Effector memory CD4-positive, alpha-beta T cell (primary cell): ENCODE results near the gene ODC1.

ENCODE experiments used
- DNase-seq, 3 donors: peaks; one replicate each; pipeline ENCODE4 v3.0.0-alpha.2; 2020
- H3K27ac ChIP-seq: 2 replicates; pipeline ENCODE4 v1.7.0; 2013; ENCODE audit warnings: mild to moderate bottlenecking, low read length, moderate library complexity; ENCODE audit not compliant: insufficient read depth, poor library complexity, severe bottlenecking
- H3K27me3 ChIP-seq: replicated peaks from 2 replicates; pipeline ENCODE4 v1.7.0; 2013; ENCODE audit warnings: mild to moderate bottlenecking, low read length; ENCODE audit not compliant: insufficient read depth, control insufficient read depth, poor library complexity, severe bottlenecking
- H3K36me3 ChIP-seq: 2 replicates; pipeline ENCODE4 v1.7.0; 2013; ENCODE audit warnings: mild to moderate bottlenecking, low read length, moderate library complexity; ENCODE audit not compliant: control insufficient read depth, insufficient read depth
- H3K4me1 ChIP-seq: 2 replicates; pipeline ENCODE4 v1.7.0; 2013; ENCODE audit warnings: low read length, mild to moderate bottlenecking; ENCODE audit not compliant: control insufficient read depth, insufficient read depth, poor library complexity, severe bottlenecking
- H3K4me3 ChIP-seq: 2 replicates; pipeline ENCODE4 v1.7.0; 2013; ENCODE audit warnings: low read length, low read depth, mild to moderate bottlenecking; ENCODE audit not compliant: insufficient read depth, poor library complexity, severe bottlenecking
- H3K9me3 ChIP-seq: 2 replicates; pipeline ENCODE4 v1.7.0; 2013; ENCODE audit warnings: mild to moderate bottlenecking, low read length, moderate library complexity; ENCODE audit not compliant: control insufficient read depth

The ODC1 gene

DNA sequence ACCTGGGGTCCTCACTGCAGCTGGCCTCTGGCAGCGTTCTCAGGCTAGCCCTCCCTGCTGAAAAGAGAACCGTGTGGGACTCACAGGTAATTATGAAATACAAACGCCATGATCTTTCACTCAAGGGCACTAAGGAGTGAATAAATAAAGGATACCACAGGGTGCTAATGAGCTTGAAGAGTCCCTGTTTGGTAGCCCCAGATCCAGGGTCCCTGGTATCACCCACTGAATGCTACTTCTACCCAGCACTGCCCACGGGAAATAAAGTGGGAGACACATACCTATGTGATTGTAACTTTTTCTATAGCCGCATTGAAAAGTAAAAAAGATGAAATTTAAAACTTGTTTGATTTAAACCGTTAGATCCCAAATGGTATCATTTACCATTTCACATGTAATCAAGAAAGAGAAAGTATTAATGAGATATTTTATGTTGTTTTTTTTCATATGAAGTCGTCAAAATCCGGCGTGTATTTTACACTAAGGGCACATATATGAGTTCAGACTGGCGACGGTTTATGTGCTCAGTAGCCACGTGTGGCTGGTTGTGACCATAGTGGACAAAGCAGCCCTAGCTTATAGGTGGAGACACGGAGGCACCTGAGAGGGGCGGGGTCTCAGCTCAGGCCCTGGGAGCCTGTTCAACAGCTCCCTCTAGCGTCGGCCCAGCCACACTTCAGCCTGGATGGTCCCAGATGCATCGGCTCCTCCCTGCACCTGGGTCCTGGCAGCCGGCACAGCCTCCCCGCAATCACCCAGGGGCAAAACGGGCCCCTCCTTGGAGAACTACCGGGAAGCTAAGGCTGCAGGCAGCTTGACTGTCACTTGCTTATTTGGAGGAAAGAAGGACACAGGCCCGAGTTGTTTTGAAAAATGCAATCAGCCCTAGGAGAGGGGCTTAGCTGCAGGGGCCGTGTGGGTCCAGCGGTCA lies 39.2 kb downstream of the ODC1 start:
- Histone ChIP-seq H3K36me3 (peaks cover 12% of the 10 kb centered on the region), H3K27me3 (no peaks in the 10 kb centered on the region), H3K4me3 (peak overlapping the region; percentile 23), H3K27ac (peak overlapping the region; percentile 46), H3K4me1 (peaks cover 30% of the 10 kb centered on the region), H3K9me3 (no peaks in the 10 kb centered on the region)
- DNase-seq: peak; percentile 62 to 75 (median 67)

DNA sequence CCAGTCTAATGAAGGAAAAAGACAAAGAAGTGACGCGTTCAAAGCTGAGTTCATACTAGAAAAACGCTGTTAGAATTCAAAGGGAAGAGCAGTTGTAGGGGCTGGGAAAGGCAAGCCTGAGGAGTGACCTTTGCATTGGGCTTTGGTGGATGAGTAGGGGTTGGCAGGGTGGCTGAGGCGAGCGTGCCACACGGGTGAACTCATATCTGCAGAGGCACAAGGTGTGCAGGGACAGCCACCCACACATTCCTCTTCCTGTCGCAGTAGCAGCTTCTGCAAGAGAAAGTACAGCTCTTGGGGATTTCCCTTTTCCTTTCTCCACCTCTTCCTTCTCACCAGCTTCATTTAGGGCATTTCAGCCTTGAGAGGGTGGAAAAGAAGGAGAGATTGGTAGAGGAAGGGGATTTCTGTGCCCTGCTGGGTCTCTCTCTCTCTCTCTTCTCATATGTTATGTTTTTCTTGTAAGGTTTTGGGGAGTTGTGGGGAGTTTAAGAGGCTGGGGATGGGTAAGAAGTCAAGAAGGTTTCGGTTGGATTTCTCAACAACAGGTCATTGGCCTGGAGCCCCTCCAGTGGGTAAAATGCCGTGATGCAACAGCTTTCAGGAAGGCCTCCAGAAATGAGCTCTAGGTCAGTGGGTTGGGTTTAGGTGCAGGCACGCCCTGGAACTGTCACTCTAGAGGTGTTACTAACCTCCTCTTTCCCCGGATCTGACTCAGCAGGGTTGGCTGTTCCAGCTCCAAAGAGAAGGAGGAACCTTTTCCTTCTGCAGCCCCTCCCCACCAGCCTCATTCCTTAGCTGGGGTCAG lies 40.1 kb downstream of the ODC1 start:
- peaks cover 30% of the 10 kb centered on the region for H3K4me1 ChIP-seq

DNA sequence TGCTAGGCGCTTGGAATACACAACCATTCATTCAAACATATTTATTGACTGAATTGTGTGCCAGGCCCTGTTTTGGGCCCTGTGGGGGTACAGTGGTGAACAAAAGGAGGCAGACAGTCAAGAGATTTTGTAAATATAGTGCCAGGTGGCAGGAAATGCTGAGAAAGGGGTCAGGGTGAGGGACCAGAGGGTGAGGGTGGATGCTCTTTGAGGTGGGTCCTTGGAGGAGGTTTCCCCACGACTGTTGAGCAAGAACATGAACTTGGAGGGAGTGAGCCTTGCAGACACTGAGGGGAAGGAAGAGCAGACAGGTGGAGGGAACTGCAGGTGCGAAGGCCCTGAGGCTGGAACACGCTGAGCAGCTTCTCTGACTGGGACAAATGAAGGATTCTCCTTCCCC lies 40.7 kb downstream of the ODC1 start:
- DNase-seq: no peak
- peaks cover 12% of the 10 kb centered on the region for H3K36me3 ChIP-seq
- no peaks in the 10 kb centered on the region for H3K9me3 ChIP-seq
- peaks cover 30% of the 10 kb centered on the region for H3K4me1 ChIP-seq
- peak overlapping the region; percentile 28 for H3K27ac ChIP-seq
- H3K4me3 ChIP-seq: peak overlapping the region; percentile 12
- H3K27me3 ChIP-seq: no peaks in the 10 kb centered on the region

More for the DNA sequence above, 40.1 kb downstream of the ODC1 start:
- Histone ChIP-seq H3K36me3 (peaks cover 12% of the 10 kb centered on the region), H3K27me3 (no peaks in the 10 kb centered on the region), H3K27ac (peak overlapping the region; percentile 46), H3K9me3 (no peaks in the 10 kb centered on the region), H3K4me3 (peak overlapping the region; percentile 23)
- DNase-seq: peak; percentile 15 to 30 (median 28)

DNA sequence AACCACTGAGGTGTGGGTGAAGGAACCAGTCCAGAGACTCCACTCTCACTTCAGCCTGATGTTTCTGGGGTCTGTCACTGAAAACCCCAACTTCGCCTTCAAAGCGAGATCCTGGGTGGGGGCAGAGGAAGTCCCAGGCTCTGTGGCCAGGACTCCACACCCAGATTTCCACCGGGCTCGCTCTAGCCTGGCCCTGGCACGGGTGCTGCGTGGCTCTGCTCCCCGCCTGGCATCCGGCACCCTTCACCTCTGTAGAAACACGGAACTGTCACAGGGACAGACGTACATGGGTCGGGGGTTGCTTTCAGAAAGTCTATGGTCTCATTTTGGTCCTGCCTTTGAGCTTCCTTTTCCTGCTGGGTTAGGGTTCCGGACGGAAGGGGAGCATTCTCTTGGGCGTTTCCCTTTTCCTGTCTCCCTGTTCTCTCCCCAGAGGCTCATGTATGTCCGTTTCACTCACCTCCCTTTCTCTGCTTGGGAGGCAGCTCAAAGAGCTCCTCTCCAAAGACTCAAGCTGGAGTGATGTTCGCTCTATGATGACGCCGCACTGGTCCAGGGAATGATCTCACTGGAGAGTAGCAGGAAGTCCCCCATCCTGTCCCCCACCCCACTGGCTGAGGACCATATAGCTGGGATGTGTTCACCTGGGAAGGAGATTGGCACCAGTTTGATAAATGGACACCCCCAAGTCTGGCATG lies 41.5 kb downstream of the ODC1 start:
- no peaks in the 10 kb centered on the region for H3K9me3 ChIP-seq
- H3K36me3 ChIP-seq: peaks cover 11% of the 10 kb centered on the region
- DNase-seq: no peak
- H3K4me3 ChIP-seq: no peak overlapping the region
- H3K27ac ChIP-seq: peak overlapping the region; percentile 28
- H3K4me1 ChIP-seq: peaks cover 31% of the 10 kb centered on the region
- no peaks in the 10 kb centered on the region for H3K27me3 ChIP-seq

DNA sequence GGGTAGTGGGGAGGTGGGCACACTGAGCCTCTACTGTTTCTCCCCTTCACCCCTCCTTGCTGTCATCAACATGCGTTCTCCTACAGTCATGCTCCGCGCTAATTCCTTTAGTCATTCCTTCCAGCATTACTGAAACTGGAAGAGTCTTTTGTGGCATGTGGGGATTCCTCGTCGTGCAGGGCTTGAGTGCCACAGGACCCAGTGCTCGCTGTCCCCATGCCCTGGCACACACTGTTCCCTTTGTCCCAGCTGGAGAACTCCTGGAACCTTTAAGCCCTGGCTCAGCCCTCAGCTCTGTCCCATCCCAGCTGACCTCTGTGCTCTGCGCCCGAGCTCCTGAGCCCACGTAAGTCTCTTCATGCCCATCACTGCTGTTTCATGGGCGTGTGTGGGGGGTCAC lies 42.1 kb downstream of the ODC1 start:
- no peak for DNase-seq
- H3K36me3 ChIP-seq: peaks cover 5% of the 10 kb centered on the region
- no peak overlapping the region for H3K27ac ChIP-seq
- no peaks in the 10 kb centered on the region for H3K27me3 ChIP-seq
- no peaks in the 10 kb centered on the region for H3K9me3 ChIP-seq
- no peak overlapping the region for H3K4me3 ChIP-seq
- peaks cover 36% of the 10 kb centered on the region for H3K4me1 ChIP-seq

DNA sequence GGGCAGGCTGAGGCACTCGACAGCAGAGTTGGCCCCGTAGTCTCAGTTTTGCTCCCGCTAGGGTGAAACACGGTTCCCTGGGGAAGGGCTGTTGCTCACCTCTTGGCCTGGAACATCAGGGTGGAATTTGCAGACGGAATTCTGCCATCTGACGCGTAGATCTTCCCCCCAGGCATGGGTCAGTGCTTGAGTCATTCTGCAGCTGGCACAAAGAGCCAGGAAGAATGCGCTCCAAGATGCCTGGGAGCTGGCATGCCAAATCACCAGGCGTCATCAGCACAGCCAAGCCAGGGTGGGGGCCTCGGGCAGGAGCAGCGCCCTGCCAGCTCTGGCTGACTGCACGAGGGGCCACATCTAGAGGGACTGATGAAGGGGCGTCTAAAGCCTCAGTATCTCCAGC lies 42.7 kb downstream of the ODC1 start:
- H3K4me1 ChIP-seq: peaks cover 42% of the 10 kb centered on the region

DNA sequence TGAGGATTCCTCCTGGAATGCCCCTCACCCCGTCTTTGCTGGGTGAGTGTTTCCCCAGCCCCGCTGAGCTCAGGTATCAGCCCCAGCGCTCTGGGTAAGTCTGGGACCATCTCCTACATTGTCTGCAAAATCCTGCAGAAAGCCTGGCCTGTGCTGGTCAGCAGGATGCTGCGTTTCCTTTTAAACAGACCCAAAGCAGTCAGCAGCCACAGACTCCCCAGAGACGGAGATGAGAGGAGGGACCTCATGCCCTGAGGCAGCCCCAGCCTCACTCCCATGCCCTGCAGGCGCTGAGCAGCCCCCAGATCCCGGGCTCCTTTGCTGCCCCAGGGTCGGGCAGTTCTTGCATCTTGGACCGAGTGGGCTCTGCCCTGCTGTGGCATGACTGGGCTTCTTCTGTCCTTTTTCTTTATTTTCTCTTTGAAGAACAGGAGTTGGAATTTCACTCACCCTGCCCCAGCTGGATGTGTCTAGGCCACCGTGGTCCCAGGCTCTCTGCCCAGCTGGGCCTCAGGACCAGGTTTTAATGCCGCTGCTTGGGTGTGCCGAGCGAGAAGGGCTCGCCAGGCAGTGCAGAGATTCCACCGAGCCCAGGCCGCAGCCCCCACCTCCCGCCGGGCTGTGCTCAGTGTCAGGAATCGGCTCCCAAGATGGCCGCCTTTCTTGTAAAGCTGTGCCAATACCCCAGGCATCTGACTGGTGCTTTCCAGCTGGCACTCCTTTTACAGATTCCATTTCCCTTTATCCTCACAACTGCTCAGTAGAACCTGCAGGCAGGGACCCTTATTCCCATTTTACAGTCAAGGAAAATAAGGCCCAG lies 43.6 kb downstream of the ODC1 start:
- DNase-seq: no peak
- H3K27ac ChIP-seq: no peak overlapping the region
- H3K27me3 ChIP-seq: no peaks in the 10 kb centered on the region
- peaks cover 4% of the 10 kb centered on the region for H3K36me3 ChIP-seq
- H3K9me3 ChIP-seq: no peaks in the 10 kb centered on the region
- H3K4me3 ChIP-seq: no peak overlapping the region
- H3K4me1 ChIP-seq: peaks cover 43% of the 10 kb centered on the region

More for the DNA sequence above, 42.7 kb downstream of the ODC1 start:
- Histone ChIP-seq H3K4me3 (no peak overlapping the region), H3K9me3 (no peaks in the 10 kb centered on the region), H3K36me3 (no peaks in the 10 kb centered on the region), H3K27ac (no peak overlapping the region), H3K27me3 (no peaks in the 10 kb centered on the region)
- no peak for DNase-seq

DNA sequence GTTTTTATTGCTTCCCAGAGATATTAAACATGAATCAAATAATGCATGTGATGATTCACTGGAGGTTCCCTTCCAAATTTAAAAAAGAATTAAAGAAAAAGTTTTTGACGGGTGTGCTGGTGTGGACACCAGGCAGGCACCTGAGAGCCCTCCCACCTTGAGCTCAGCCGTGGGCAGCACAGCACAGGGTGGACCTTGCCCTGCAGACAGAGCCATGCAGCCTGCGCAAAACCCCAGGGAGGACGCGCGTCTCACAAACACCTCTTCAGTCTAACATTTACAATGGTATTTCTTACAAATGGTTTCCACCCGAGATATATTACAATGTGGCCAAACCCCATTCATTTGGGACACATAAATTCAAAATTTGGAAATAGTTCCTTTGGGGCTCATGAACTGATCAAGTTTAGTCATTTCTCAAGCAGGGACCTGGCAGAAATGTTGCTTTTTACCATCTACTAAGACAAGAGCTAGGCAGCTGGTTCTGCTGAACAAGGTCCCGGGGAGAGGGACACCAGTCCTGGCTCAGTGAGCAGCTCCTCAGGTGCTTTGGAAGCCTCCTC lies 45.4 kb downstream of the ODC1 start:
- no peaks in the 10 kb centered on the region for H3K9me3 ChIP-seq
- no peak overlapping the region for H3K4me3 ChIP-seq
- peaks cover 29% of the 10 kb centered on the region for H3K4me1 ChIP-seq
- no peak for DNase-seq
- H3K27me3 ChIP-seq: no peaks in the 10 kb centered on the region
- H3K36me3 ChIP-seq: peaks cover 12% of the 10 kb centered on the region
- no peak overlapping the region for H3K27ac ChIP-seq

DNA sequence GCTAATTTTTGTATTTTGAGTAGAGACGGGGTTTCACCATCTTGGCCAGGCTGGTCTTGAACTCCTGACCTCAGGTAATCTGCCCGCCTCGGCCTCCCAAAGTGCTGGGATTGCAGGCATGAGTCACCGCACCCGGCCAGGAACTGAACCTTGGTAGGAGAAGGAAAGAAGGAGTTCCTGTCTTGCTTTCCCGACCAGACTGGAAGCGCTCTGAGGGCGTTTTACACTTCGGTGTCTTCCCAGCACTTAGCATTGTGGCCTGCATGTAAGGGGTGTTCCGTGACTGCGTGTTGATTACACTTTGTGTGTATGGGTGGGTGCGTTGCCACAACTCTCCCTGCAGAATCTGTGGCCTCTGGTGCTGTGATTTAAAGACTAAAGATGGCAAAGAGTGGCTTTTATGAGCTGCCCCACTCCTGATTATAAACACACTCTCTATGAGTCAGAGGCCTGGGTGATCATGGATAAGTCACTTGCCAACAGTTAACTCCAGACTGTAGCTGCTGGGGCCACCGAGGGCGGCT lies 46.0 kb downstream of the ODC1 start:
- no peak for DNase-seq
- Histone ChIP-seq H3K4me3 (no peak overlapping the region), H3K9me3 (no peaks in the 10 kb centered on the region), H3K27me3 (no peaks in the 10 kb centered on the region), H3K4me1 (peaks cover 23% of the 10 kb centered on the region), H3K36me3 (peaks cover 12% of the 10 kb centered on the region), H3K27ac (no peak overlapping the region)
